Endothelial cell of umbilical vein (primary cell): ENCODE results near the gene PRR18. TPM values are rescaled to one million over a fixed set of nuclear protein-coding genes. Genes with fewer than 3 reads are reported as not detected.

Experiments used
- BruUV-seq: library from RNA; stranded (reverse); fragments of 400-500 nt; replicated peaks from 2 replicates; lab custom pipeline; 2021; lab: Mats Ljungman, UMichigan
- CTCF ChIA-PET: fragments of 300-600, 350-600 bp; sonication (Branson Sonifier 250); formaldehyde crosslinking; loops from one replicate; lab custom pipeline; 2021; ENCODE audit warnings: antibody characterized with exemption, inconsistent platforms; lab: Charles Lee
- POLR2A ChIA-PET: fragments of 300-600, 350-600 bp; sonication (Branson Sonifier 250); formaldehyde crosslinking; loops from one replicate; lab custom pipeline; 2021; ENCODE audit warnings: antibody characterized with exemption, inconsistent platforms; lab: Charles Lee
- DNase-seq: peaks from one replicate; pipeline ENCODE4 v3.0.0-alpha.2; 2011; ENCODE audit warnings: low read depth, low spot score
- FAIRE-seq: peaks from 2 replicates; lab custom pipeline; 2011; peaks lifted over from hg19 to GRCh38; lab: Jason Lieb, UNC
- H2AFZ ChIP-seq: 2 replicates; pipeline ENCODE4 v1.6.0; 2012; ENCODE audit warnings: low read depth, low read length, control low read depth, inconsistent platforms
- H3K27ac ChIP-seq: 2 replicates; pipeline ENCODE4 v1.5.1; 2011; ENCODE audit warnings: low read depth, mild to moderate bottlenecking, control low read depth, low read length, moderate library complexity; ENCODE audit not compliant: insufficient read depth
- H3K27me3 ChIP-seq, 2 experiments: 2 replicates each; pipeline versions ENCODE4 v1.6.0 to v1.6.1; 2011; ENCODE audit warnings: low read length in 2 of 2, mixed read lengths in 1 of 2; ENCODE audit not compliant: control insufficient read depth in 2 of 2, insufficient read depth in 2 of 2
- H3K36me3 ChIP-seq, 2 experiments: 2 replicates in 1 of 2; 3 replicates in 1 of 2; pipeline ENCODE4 v1.5.1; 2011; ENCODE audit warnings: low read length in 2 of 2, mild to moderate bottlenecking in 1 of 2, moderate library complexity in 1 of 2; ENCODE audit not compliant: control insufficient read depth in 2 of 2, insufficient read depth in 2 of 2; ENCODE audit errors: extremely low read depth in 1 of 2
- H3K4me1 ChIP-seq: 3 replicates; pipeline ENCODE4 v1.5.1; 2011; ENCODE audit warnings: mild to moderate bottlenecking, low read length; ENCODE audit not compliant: control insufficient read depth, insufficient read depth; ENCODE audit errors: extremely low read depth
- H3K4me2 ChIP-seq: 2 replicates; pipeline ENCODE4 v1.6.1; 2011; ENCODE audit warnings: low read length, control low read depth, mixed read lengths; ENCODE audit not compliant: insufficient read depth
- H3K4me3 ChIP-seq, 3 experiments: fragments of 200-600 bp in 1 of 3; sonication (generic), shearing (Covaris generic) in 1 of 3; replicated peaks in 1 of 3; 2 replicates each; pipeline ENCODE4 v1.5.1; 2011 to 2016; ENCODE audit warnings: control low read depth in 3 of 3, low read length in 3 of 3, mild to moderate bottlenecking in 2 of 3, inconsistent platforms in 1 of 3, low read depth in 1 of 3, moderate library complexity in 1 of 3; ENCODE audit not compliant: insufficient read depth in 1 of 3
- H3K79me2 ChIP-seq: 2 replicates; pipeline ENCODE4 v1.6.0; 2012; ENCODE audit warnings: low read length, inconsistent platforms; ENCODE audit not compliant: control insufficient read depth, insufficient read depth
- H3K9ac ChIP-seq: replicated peaks from 2 replicates; pipeline ENCODE3; 2011; ENCODE audit warnings: low read length, control low read depth; ENCODE audit not compliant: insufficient read depth; ENCODE audit errors: extremely low read depth
- H3K9me1 ChIP-seq: replicated peaks from 3 replicates; pipeline ENCODE4 v1.6.0; 2011; ENCODE audit warnings: mild to moderate bottlenecking, low read length; ENCODE audit not compliant: control insufficient read depth, insufficient read depth; ENCODE audit errors: extremely low read depth
- H3K9me3 ChIP-seq: replicated peaks from 2 replicates; pipeline ENCODE4 v1.5.1; 2012; ENCODE audit warnings: low read length, inconsistent platforms; ENCODE audit not compliant: control insufficient read depth, insufficient read depth
- H4K20me1 ChIP-seq: replicated peaks from 2 replicates; pipeline ENCODE3; 2011; ENCODE audit warnings: mild to moderate bottlenecking, low read length; ENCODE audit not compliant: control insufficient read depth, insufficient read depth; ENCODE audit errors: extremely low read depth
- EZH2 ChIP-seq: IDR thresholded peaks from 2 replicates; pipeline ENCODE4 v1.6.1; 2012; ENCODE audit warnings: borderline replicate concordance, low read depth, mild to moderate bottlenecking, moderate library complexity, low read length, inconsistent platforms; ENCODE audit not compliant: severe bottlenecking
- FOS ChIP-seq: IDR thresholded peaks from 2 replicates; pipeline ENCODE4 v1.6.1; 2011; ENCODE audit warnings: mild to moderate bottlenecking, low read length, moderate library complexity, borderline replicate concordance; ENCODE audit not compliant: insufficient read depth
- GATA2 ChIP-seq: IDR thresholded peaks from 2 replicates; pipeline ENCODE4 v1.7.0; 2011; ENCODE audit warnings: low read depth, mild to moderate bottlenecking, moderate library complexity, mixed read lengths, low read length; ENCODE audit not compliant: insufficient read length, insufficient read depth
- JUN ChIP-seq: IDR thresholded peaks from 2 replicates; pipeline ENCODE4 v1.6.1; 2011; ENCODE audit warnings: borderline replicate concordance, low read depth; ENCODE audit not compliant: insufficient read length, insufficient read depth
- MAX ChIP-seq: IDR thresholded peaks from 2 replicates; pipeline ENCODE4 v1.6.1; 2011; ENCODE audit not compliant: insufficient read depth, insufficient read length
- MYC ChIP-seq: IDR thresholded peaks from one replicate; pipeline ENCODE4 v1.6.1; 2011; ENCODE audit warnings: mild to moderate bottlenecking, low read depth, low read length
- POLR2A ChIP-seq: IDR thresholded peaks from 2 replicates; pipeline ENCODE4 v1.6.1; 2012; ENCODE audit warnings: low read depth, mild to moderate bottlenecking, control low read depth, low read length
- POLR2AphosphoS5 ChIP-seq: IDR thresholded peaks from 2 replicates; pipeline ENCODE4 v1.6.1; 2012; ENCODE audit warnings: low read depth, mild to moderate bottlenecking, control low read depth, low read length, moderate library complexity; ENCODE audit not compliant: insufficient read depth
- dilution Hi-C: fragments of 300-500 bp; cut with MboI; formaldehyde crosslinking; loops from one replicate; pipeline ENCODE4 v1.15.0; 2019; ENCODE audit warnings: low sequenced_read_pairs; ENCODE audit not compliant: extremely low pct_ligation_motif_present
- intact Hi-C: fragments of 100-400 bp; cut with micrococcal nuclease; formaldehyde crosslinking; loops from one replicate; pipeline ENCODE4 v1.10.0; 2022
- polyA plus RNA-seq, 4 experiments: library from polyadenylated mRNA; depleted of rRNA in 3 of 4; stranded (reverse) in 3 of 4; unstranded in 1 of 4; fragments of >200 nt; gene quantifications; 2 replicates each; pipeline versions ENCODE4 v1.2.1 to v1.2.3, GENCODE V29; 2011 to 2012; ENCODE audit warnings: missing spikeins in 1 of 4
- total RNA-seq: library from RNA; stranded (reverse); gene quantifications from 2 replicates; pipeline ENCODE4 v1.2.3, GENCODE V29; 2021
- TF ChIP-seq, protein P1 (sequence below), 2 donors: IDR thresholded peaks; 1 replicate in 1 of 2; 2 replicates in 1 of 2; pipeline ENCODE4 v1.5.1; 2011; ENCODE audit warnings: low read length in 2 of 2, mild to moderate bottlenecking in 2 of 2, moderate library complexity in 2 of 2, control low read depth in 1 of 2, inconsistent platforms in 1 of 2, low read depth in 1 of 2; ENCODE audit not compliant: insufficient read depth in 1 of 2; ENCODE audit errors: extremely low read depth in 1 of 2

PRR18 gene
- total and polyA plus RNA-seq, 2 donors (not counting 3 experiments of a cell fraction or from before 2014, with no cell fraction given), result not detected

GRCh38 chr6:166317261-166318212 lies 9.3 kb upstream of the PRR18 start:
- Histone ChIP-seq H3K9ac (no peak overlapping the region), H3K9me1 (no peaks in the 10 kb centered on the region), H3K27me3 (no peaks in the 10 kb centered on the region), H3K79me2 (no peaks in the 10 kb centered on the region), H3K4me1 (no peaks in the 10 kb centered on the region), H4K20me1 (no peaks in the 10 kb centered on the region), H3K27ac (no peak overlapping the region), H2AFZ (no peak overlapping the region), H3K4me3 (no peak overlapping the region), H3K36me3 (no peaks in the 10 kb centered on the region), H3K9me3 (no peaks in the 10 kb centered on the region), H3K4me2 (no peak overlapping the region)
- no peak for TF ChIP-seq POLR2AphosphoS5
- no peak for TF ChIP-seq MAX
- TF ChIP-seq, protein P1, sequence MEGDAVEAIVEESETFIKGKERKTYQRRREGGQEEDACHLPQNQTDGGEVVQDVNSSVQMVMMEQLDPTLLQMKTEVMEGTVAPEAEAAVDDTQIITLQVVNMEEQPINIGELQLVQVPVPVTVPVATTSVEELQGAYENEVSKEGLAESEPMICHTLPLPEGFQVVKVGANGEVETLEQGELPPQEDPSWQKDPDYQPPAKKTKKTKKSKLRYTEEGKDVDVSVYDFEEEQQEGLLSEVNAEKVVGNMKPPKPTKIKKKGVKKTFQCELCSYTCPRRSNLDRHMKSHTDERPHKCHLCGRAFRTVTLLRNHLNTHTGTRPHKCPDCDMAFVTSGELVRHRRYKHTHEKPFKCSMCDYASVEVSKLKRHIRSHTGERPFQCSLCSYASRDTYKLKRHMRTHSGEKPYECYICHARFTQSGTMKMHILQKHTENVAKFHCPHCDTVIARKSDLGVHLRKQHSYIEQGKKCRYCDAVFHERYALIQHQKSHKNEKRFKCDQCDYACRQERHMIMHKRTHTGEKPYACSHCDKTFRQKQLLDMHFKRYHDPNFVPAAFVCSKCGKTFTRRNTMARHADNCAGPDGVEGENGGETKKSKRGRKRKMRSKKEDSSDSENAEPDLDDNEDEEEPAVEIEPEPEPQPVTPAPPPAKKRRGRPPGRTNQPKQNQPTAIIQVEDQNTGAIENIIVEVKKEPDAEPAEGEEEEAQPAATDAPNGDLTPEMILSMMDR (IDR thresholded peaks at IDR 0.05; ENCODE audit: extremely low read depth in 1 of 2, insufficient read depth in 1 of 2, low read depth in 1 of 2, low read length in 2 of 2), result no peak
- TF ChIP-seq MYC, result no peak
- TF ChIP-seq POLR2A, result no peak
- no peak for TF ChIP-seq GATA2
- TF ChIP-seq FOS, result no peak
- no peak for TF ChIP-seq JUN
- no peak for TF ChIP-seq EZH2
- CTCF ChIA-PET, result interaction anchor here (1.3 to 2.8 kb wide), 3 partner anchors 9 to 83 kb away, joined by 3 to 13 read pairs (median 6); no protein-coding TSS in a partner anchor
- FAIRE-seq, result no peak
- dilution Hi-C loops (no loop called here), intact Hi-C loops (no loop called here)
- POLR2A ChIA-PET, result interaction anchor here (0.6 kb wide), 1 partner anchor 28 kb away, joined by 3 read pairs; no protein-coding TSS in a partner anchor
- no TSS peak for BruUV-seq
- no peak for DNase-seq
